Nephron (organoid): Measurements from ENCODE around the gene GJC1.
"Not testable (repeated sequence)": the region's sequence is repeated elsewhere in the genome, so short reads cannot be mapped to it uniquely, and the experiment has no call there.

Experiments used
- H3K27ac Mint-ChIP-seq, 3 experiments: 2 replicates each; pipeline ENCODE4 v1.8.0; 2020; ENCODE audit warnings: mixed read lengths in 3 of 3, mild to moderate bottlenecking in 2 of 3, moderate library complexity in 1 of 3
- H3K27me3 Mint-ChIP-seq: 2 replicates; pipeline ENCODE4 v1.8.0; 2021; ENCODE audit warnings: low read depth, mild to moderate bottlenecking, moderate library complexity, mixed read lengths
- H3K36me3 Mint-ChIP-seq: 2 replicates; pipeline ENCODE4 v1.8.0; 2020; ENCODE audit warnings: low read depth, mixed read lengths
- H3K4me1 Mint-ChIP-seq: 2 replicates; pipeline ENCODE4 v1.8.0; 2020; ENCODE audit warnings: mixed read lengths
- H3K4me3 Mint-ChIP-seq, 3 experiments: 2 replicates each; pipeline ENCODE4 v1.8.0; 2020; ENCODE audit warnings: mild to moderate bottlenecking in 3 of 3, mixed read lengths in 3 of 3, moderate library complexity in 2 of 3
- H3K9me3 Mint-ChIP-seq: 2 replicates; pipeline ENCODE4 v1.8.0; 2020; ENCODE audit warnings: mixed read lengths
- TF ChIP-seq, protein P1 (sequence below), 3 experiments: fragments of 200-600 bp; sonication (generic); IDR thresholded peaks; one replicate each; pipeline ENCODE4 v1.5.0; 2021; ENCODE audit warnings: antibody characterized with exemption in 3 of 3; ENCODE audit not compliant: unreplicated experiment in 3 of 3

Gene GJC1

GRCh38 chr17:44812263-44812662 is 17.8 kb downstream of the GJC1 start:
- H3K27ac Mint-ChIP-seq: no peak overlapping the region
- no peaks in the 10 kb centered on the region for H3K9me3 Mint-ChIP-seq
- H3K27me3 Mint-ChIP-seq: no peaks in the 10 kb centered on the region
- H3K4me3 Mint-ChIP-seq: no peak overlapping the region
- peaks cover 10% of the 10 kb centered on the region for H3K36me3 Mint-ChIP-seq
- TF ChIP-seq, protein P1, sequence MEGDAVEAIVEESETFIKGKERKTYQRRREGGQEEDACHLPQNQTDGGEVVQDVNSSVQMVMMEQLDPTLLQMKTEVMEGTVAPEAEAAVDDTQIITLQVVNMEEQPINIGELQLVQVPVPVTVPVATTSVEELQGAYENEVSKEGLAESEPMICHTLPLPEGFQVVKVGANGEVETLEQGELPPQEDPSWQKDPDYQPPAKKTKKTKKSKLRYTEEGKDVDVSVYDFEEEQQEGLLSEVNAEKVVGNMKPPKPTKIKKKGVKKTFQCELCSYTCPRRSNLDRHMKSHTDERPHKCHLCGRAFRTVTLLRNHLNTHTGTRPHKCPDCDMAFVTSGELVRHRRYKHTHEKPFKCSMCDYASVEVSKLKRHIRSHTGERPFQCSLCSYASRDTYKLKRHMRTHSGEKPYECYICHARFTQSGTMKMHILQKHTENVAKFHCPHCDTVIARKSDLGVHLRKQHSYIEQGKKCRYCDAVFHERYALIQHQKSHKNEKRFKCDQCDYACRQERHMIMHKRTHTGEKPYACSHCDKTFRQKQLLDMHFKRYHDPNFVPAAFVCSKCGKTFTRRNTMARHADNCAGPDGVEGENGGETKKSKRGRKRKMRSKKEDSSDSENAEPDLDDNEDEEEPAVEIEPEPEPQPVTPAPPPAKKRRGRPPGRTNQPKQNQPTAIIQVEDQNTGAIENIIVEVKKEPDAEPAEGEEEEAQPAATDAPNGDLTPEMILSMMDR (IDR thresholded peaks at IDR 0.05; ENCODE audit: unreplicated experiment in 3 of 3): no peak
- peaks cover 8% of the 10 kb centered on the region for H3K4me1 Mint-ChIP-seq

DNA sequence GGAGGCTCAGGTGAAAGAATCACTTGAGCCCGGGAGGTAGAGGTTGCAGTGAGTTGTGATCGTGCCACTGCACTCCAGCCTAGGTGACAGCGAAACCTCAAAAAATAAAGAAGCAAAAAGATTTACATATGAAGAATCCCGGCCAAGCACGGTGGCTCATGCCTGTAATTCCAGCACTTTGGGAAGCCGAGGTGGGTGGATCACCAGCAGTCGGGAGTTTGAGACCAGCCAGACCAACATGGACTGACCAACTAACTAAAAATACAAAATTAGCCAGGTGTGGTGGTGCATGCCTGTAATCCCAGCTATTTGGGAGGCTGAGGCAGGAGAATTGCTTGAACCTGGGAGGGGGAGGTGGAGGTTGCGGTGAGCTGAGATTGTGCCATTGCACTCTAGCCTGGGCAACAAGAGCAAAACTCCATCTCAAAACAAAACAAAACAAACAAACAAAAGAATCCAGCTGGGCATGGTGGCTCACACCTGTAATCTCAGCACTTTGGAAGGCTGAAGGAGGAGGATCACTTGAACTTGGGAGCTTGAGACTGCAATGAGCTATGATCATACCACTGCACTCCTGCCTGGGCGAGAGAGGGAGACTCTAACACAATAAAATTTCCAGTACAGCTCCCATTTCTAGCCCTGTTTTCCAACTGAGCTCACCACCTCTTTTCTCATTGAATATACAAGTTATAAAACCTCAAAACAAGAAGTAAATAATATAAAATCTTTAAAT is 21.3 kb downstream of the GJC1 start:
- H3K27ac Mint-ChIP-seq, H3K27me3 Mint-ChIP-seq, H3K4me3 Mint-ChIP-seq, H3K9me3 Mint-ChIP-seq: not testable (repeated sequence)
- Mint-ChIP-seq H3K36me3 (peaks cover 40% of the 10 kb centered on the region), H3K4me1 (peaks cover 21% of the 10 kb centered on the region)

GRCh38 chr17:44808156-44808555 is 21.9 kb downstream of the GJC1 start:
- Mint-ChIP-seq H3K4me1 (peaks cover 21% of the 10 kb centered on the region), H3K27me3 (no peaks in the 10 kb centered on the region), H3K9me3 (no peaks in the 10 kb centered on the region), H3K4me3 (no peak overlapping the region), H3K27ac (peak overlapping the region in 1 of 3 experiments; percentile 20), H3K36me3 (peaks cover 42% of the 10 kb centered on the region)
- TF ChIP-seq, protein P1 (IDR thresholded peaks at IDR 0.05; ENCODE audit: unreplicated experiment in 3 of 3): no peak

GRCh38 chr17:44807817-44808155 is 22.3 kb downstream of the GJC1 start:
- H3K36me3 Mint-ChIP-seq: peaks cover 45% of the 10 kb centered on the region
- H3K4me1 Mint-ChIP-seq: peaks cover 21% of the 10 kb centered on the region
- no peak overlapping the region for H3K4me3 Mint-ChIP-seq
- H3K27me3 Mint-ChIP-seq: no peaks in the 10 kb centered on the region
- no peaks in the 10 kb centered on the region for H3K9me3 Mint-ChIP-seq
- peak overlapping the region in 1 of 3 experiments; percentile 20 for H3K27ac Mint-ChIP-seq
- TF ChIP-seq, protein P1 (IDR thresholded peaks at IDR 0.05; ENCODE audit: unreplicated experiment in 3 of 3): no peak

- Mint-ChIP-seq H3K4me3 (no peak overlapping the region), H3K9me3 (no peaks in the 10 kb centered on the region), H3K36me3 (peaks cover 50% of the 10 kb centered on the region), H3K4me1 (peaks cover 21% of the 10 kb centered on the region), H3K27me3 (no peaks in the 10 kb centered on the region), H3K27ac (peak overlapping the region in 1 of 3 experiments; percentile 20)
- TF ChIP-seq, protein P1 (IDR thresholded peaks at IDR 0.05; ENCODE audit: unreplicated experiment in 3 of 3): no peak
Measured at GRCh38 chr17:44807093-44807816, 22.8 kb downstream of the GJC1 start.

- Mint-ChIP-seq H3K4me3 (no peak overlapping the region), H3K36me3 (peaks cover 58% of the 10 kb centered on the region), H3K9me3 (no peaks in the 10 kb centered on the region), H3K27me3 (no peaks in the 10 kb centered on the region), H3K27ac (no peak overlapping the region), H3K4me1 (peaks cover 21% of the 10 kb centered on the region)
- TF ChIP-seq, protein P1 (IDR thresholded peaks at IDR 0.05; ENCODE audit: unreplicated experiment in 3 of 3): no peak
Measured at GRCh38 chr17:44804302-44805089, 25.6 kb downstream of the GJC1 start.
